HG02840 (cell line): ENCODE results near the gene CABLES1.

Experiments
- ATAC-seq: cut with Tn5 transposase; IDR thresholded peaks from one replicate; pipeline ENCODE4 v1.9.1; 2021; ENCODE audit warnings: mild to moderate bottlenecking, moderate library complexity, moderate number of reproducible peaks; ENCODE audit not compliant: unreplicated experiment, low FRiP score

CABLES1 gene

DNA sequence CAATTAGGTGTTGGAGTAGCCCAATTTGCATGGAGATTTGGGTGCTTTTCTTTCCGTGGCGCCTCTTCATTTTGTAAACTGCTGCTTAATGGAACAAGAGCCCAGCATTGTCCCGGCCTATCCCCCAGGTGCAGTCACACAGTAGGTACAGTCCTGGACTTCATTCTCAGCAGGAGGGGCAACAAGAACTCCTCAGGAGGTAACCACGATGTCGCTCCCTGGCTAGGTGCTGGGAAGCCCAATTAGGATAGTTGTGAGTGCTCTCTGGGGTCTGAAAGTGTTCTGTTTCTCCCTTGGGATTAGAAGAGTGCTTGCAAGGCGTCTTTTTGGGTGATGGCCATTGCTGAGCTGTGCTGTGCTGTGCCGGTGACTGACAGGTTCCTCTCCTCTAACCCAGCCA is 53.8 kb downstream of the CABLES1 start:
- no peak for ATAC-seq

DNA sequence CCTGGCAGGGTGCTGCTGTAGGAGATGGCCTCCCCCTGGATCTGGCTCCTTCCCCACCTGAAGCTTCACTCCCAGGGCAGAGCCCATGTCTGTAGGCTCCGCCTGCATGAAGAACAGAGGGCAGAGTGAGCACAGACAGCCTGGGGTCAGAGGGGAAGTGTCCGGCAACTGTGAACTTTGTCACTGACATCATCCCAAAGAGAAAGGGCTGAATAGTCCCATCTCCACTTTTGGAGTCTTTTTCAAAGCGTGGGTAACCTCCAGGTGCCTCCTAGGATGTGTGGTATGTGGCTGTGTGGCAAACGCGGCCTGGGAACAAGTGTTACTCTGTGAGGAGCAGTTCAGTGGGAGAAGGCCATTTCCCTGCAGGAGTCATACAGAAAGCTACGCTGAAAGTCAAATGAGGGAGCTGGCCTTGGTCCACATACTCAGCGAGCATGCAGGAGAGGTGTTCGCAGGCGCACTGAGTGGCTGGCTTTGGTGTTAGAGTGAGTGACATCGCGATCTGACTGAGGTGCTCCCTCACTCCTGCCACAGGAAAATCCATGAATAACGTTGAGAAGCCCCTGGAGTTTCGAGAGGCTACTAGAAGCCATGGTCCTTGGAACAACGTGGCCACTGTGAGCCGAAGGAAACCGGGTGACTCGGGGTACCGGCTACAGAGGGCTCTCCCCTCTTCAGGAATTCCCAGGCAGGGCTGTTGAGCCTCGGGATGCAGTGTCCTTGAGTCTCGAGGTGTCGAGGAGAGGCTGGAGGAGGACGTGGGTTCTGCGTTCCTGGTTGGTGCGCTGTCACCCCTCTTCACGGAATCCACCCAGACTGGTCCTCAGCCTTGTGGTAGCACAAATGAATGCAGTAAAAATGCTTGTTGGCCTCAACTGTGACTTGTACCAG is 54.7 kb downstream of the CABLES1 start:
- no peak for ATAC-seq

DNA sequence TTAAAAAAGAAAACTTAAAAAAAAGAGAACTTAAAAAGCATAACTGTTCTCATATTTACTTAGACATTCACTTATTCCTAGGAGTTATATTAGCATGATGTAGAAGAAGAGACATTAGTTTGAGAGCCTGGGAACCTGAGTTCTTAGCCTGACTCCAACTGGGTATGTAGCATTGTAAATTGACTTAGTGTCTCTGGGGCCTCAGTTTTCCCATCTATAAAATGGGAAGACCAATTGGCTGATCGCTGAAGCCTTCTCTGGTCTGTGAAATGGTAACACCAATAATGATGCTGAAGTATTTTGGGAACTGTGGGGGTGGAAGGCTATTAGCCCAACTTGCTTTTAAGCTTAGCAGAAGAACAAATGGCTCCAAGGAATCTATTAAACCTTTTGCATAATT is 55.9 kb downstream of the CABLES1 start:
- ATAC-seq = no peak

DNA sequence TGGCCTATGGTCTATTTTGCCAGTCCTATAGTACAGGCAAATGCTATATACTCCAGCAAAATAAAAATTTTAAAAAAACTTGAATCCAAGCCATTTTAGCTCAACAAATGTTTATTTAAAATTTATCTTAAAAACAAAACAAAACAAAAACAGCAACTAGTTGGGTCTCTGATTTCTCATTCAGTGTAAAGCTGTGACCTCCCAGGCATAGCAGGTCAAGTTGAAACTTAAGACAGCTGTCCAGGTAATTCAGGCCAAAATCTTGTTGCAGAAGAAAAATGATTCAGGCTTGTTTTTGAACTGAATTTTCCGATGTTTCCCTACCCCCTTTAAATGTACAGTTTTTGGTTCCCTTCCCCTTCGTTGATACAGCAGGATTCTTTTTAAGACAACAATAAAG is 58.5 kb downstream of the CABLES1 start:
- no peak for ATAC-seq

DNA sequence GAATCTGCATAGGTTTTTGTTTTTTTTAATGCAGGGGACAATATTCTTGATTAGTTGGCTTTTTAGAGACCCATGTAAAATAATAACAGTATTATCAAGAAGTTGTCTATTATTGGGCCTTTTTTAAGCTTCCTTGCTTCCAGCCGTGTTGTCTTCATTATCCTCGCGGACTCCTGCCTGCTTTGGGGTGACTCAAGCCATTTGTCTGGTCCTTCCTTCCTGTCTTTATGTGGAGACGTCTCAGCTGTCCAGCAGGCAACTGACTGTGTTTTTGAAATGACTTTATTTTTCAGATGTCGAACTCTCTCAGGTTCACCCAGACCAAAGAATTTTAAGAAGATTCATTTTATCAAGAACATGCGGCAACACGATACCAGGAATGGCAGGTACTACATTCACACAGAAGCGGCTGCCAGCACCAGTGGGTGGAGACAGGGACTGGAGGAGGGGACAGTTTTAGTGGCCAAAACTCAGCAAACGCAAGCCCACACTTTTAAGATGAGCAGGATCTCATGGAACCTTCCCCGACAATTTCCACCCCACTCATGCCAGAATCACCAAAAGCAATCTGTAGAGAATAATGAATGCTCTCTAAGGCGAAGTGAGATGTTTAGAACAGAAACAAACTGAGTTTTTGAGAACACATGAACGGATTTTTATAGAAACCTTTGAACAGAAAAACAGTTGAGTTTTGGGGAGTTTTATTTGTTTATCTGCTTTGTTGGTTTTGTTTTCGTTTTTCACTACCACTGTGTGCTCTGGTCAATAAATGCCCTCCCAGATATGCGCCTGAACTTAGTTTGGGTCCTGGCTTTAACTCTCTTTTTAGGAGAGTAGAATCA is 59.1 kb downstream of the CABLES1 start:
- no peak for ATAC-seq

DNA sequence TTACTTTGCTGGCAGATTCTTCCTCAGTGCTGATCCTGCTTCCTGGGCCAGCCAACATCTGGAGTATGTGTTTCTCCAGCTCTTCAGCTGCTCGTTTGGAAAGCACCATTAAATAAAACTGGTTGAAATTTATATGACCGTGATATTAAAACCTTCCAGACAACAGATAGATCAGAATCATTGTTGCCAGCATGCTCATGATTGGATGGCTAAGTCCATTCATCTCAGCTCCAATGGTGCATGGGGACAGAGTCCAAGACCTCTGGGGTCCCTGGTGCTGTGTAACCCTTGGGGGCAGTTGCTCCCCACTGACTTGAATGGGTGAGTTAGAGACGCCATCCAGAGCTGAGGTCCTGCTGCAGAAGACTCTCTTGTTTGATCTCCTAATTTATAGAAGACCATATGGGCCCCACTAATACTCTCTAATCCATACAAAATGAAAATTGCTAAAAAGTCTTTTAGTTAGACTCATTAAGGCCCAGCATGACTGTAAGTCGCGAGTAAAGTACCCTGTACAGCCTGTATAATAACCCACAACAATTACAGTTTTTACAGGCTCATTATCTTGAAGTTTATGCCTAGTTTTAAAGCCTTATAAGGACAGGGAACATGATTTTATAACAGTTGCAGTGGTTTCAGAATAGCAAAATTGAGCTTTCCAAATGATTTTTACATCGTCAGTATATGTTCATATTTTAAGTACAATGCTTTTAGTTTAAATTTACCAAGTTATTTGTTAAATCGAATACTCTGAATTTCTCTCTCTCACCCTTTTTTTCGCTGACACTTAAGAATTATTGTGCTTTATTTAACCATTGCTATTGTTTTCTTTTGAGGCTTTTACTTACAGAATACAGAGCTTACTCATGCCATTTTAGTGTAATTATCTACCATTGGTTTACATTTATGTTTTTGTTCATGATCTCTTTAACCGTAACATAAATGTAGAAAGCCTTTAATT is 60.0 kb downstream of the CABLES1 start:
- ATAC-seq = no peak

DNA sequence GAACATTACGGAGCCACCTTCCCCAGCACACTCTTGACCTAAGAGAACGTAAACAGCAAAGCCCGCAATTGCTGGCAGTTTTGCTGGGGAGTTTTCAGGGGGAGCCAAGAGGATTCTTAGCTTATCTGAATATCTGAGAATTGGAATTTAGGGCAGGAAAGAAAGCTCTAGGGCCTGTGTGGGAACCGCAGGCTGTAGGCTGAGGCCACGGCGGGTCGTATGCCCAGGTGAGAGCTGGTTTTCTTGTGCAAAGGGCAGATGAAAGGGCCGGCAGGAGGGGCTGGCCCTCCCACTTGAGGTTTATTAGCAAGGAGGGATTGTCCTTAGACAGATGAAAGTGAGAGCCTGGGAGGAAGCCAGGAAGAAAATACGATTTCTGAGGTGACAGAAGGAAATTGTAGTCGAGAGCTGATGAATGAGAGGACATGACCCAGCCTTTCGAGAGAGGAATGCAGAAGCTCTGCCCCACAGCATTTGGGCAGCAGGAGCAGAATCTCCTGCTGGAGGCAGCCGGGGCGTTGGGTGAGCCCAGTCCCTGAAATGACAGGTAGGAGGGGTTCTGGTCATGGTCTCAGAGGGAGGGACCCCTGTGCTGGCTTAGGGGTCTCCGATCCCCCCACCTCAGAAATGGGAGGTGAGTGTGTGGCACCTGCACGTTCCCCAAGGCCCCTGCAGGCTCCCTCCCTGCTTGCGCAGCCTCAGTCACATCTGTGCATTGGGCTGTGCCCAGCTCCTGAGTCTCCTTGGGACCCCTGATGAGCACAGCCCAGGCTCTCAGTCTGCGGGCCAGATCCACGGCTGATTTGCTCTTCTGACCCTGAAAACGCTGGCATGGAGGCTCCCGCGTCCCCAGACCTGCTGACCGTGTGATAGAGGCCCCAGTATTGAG is 61.1 kb downstream of the CABLES1 start:
- ATAC-seq = no peak

DNA sequence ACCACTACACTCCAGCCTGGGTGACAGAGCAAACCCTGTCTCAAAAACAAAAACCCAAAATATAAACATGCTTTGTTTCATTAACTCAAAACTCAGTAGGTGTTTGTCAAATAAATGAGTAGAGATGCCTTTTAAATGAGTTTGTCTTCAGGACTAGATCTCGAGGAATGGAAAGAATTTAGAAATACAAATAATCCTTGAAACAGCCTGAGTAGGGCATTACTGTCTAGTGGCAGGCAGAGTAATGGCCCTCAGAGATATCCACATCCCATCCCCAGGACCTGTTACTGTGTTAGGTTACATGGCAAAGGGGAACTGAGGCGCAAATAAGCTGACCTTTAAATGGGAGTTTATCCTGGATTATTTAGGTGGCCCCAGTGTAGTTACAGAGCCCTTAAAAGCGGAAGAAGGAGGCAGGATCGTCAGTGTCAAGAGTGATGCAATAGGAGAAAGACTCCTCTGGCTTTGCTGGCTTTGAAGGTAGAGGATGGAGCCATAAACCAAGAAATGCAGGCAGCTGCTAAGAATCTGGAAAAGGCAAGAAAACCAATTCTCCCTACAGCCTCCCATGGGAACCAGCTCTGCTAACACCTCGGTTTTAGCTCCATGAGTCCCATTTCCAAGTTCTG is 63.0 kb downstream of the CABLES1 start:
- ATAC-seq = no peak

DNA sequence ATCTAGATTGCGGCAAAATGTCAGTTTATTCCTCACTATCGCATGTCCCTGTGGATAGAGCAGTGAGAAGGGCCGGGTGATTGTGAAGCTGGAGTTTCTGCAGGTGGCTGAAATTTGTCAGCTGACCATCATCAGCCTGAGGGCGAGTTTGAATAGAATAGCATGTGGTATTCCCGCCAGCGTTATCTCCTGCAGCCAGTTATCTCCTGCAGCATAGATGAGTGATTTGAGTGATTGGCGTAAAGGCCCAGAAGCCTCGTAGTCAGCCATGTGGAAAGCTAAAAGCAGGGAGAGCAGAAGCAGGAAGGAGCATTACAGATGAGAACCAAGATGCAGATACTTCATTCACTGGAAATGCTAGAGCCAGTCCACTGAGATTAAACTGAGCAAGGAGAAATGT is 65.5 kb downstream of the CABLES1 start:
- ATAC-seq = no peak

DNA sequence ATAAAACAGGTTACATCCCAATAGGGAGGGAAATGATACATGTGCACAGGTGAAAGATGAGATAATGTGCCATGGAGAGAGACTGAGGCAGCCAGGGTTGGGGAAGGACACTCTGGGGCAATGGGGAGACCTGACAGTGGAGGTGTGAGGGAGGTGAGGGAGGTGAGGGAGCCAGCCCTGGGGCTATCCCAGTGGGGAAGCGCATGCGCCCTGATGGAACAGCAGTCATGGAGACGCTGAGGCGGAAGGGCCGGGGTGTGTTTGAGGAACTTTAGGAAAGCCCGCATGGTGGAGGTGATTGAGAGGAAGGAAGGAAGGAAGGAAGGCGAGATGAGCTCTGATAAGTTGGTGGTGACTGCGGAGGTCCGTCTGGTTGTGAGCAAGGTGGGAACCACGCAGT is 66.5 kb downstream of the CABLES1 start:
- ATAC-seq = no peak

DNA sequence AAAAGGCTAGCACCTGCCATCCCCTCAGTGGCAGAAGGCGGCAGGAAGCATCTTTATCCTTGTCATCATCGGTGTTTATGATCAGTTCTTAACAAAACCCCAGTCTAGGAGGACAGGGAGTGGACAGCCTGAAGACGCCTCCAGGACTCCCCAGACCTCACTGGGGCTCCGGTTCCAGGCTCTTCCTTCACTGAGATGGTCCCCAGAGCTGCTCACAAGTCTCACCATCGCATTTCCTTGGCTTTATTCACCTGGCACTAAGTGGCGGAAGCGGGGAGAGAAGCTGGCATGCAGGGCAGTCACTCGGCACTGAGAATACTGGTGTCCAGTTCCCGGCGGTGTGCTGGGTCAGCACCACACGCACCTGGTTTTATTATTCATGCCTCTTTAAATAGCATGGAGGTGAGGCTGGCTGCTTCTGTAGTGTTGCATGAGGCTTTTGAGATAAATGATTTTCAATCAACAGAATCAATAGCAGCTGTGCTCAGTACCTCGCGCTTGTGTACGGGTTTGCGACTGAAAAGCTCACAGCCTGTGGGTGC is 68.7 kb downstream of the CABLES1 start:
- ATAC-seq = no peak

DNA sequence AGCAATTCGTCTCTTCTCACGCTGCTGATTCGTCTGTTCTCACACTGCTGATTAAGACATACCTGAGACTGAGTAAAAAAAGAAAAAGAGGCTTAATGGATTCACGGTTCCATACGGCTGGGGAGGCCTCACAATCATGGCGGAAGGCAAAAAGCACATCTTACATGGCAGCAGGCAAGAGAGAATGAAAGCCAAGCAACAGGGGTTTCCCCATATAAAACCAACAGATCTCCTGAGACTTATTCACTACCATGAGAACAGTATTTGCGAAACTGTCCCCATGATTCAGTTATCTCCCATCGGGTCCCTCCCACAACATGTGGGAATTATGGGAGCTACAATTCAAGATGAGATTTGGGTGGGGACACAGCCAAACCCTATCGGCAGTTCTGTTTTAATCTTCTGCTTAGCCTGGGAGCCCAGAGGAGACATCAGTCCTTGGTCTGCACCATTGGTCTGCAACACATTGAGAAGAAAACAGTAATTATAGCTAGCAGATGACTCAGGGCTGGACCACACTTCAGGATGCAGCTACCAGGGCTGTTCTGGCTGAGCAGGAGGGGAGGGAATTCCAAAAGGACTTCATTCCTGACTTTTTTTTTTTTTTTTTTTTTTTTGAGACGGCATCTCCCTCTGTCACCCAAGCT is 69.4 kb downstream of the CABLES1 start:
- no peak for ATAC-seq

DNA sequence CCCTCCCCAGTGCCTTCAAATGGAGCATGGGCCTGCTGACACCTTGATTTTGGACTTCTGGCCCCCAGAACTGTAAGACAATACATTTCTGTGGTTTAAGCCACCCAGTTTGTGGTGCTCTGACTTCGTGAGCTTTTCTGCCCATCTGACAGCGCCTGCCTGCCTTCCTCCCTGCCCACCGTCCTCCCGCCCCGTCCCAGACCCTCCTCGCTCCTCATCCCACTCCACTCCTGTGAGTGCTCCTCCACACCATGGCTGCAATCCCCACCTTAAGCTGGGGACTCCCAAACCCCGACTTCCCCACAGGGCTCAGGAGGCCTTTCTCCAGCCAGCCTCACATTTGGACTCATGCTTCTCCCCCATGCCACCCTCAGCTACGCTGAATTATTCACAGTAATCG is 70.7 kb downstream of the CABLES1 start:
- ATAC-seq = no peak

DNA sequence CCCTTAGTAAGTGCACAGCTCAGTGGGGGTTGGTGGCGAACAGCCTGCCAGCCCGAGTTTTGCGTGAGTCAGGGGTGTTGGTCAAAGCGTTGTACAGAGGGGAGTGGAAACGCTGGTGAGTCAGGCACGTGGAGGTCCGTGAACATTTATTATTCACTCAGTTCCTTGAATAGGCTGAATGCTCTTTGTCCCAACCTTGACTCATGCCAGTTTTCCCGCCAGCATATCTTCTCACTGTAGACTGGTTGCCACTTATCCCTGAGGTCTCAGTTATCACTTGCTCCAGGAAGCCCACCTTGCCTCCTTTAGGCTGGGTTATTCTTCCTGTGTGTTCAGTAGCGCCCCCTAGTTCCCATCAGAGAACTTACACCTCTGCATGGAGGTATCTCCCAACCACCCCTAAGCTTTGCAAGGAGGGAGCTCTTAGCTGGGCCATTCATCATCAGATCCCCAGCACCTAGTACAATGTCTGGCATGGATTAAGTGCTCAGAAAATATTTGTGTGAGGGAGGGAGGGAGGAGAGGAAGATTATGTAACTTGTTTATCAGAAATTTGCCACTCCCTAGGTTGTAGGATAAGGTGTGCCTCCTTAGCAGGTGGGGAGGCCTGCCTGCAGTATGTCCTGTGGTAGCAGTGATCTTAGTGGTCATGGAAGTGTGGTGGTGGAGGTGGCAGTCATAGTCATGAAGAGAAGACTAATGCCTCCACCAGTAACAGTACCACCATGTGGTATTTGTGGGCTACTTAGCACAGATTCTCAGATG is 72.1 kb downstream of the CABLES1 start:
- no peak for ATAC-seq

DNA sequence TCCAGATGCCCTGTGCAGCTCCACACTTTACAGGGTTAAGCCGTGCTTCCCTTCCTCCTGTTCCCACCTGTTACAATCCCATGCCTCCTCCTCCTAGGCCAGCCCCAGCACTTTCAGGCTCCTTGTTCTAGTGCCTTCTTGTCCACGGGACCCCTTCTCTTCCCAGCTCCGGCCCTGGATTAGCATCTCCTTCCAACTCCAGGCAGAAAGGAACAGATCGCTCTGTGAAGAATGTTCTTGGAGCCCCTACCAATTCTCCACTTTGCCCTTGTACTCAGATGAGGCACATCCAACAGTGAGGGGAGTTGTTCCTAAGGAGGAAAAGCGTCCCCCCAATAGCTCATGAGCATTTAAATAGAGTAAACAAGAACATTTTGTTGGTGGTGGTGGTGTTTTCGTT is 72.7 kb downstream of the CABLES1 start:
- no peak for ATAC-seq

DNA sequence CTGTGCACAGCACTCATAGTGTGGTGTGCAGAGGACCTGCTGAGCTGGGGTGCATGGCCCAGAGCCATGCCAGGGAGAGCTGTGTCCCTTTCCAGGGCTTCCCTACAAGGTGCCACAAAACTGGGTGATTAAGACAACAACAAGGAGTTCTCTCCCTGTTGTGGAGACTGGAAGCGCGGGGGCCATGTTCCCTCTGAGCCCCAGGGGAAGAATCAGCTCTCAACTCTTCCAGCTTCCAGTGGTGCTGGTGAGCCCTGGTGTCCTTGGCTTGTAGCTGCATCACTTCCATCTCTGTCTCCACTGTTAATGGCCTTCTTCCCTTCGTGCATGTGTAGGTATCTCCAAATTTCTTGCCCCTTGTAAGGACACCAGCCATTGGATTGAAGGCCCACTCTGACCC is 73.3 kb downstream of the CABLES1 start:
- no peak for ATAC-seq

DNA sequence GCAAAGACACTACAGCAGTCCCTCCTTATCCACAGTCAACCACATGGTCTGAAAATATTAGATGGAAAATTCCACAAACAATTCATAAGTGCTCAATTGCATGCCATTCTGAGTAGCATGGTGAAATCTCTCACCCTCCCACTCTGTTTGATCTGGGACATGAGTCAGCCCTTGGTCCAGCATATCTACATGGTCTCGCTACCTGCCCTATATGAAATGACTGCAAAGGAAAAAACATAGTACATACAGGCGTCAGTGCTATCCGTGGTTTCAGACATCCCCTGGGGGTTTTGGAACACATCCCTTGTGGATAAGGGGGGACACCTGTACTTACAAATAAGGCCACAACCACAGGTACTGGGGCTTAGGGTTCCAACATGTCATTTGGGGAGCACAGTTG is 73.7 kb downstream of the CABLES1 start:
- ATAC-seq = no peak

DNA sequence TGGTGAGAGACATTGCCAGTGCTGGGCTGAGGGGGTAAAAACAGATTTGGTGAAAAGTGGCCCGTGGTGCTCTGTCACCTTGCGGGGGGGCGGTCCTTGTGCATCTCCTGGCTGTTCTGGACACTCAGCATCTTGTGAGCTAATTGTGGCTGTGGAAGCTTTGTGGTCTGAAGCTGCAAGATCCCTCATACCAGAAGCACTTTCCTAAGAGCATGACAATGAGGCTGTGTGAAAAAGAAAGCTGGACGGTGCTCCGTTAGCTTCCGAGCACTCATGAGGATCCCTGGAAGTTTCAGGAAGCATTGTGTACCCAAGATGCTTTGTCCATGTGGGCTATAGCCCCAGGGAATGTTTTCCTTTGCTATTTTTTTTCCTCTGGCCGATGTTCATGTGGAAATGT is 74.5 kb downstream of the CABLES1 start:
- ATAC-seq = no peak
